HPDE6-E6E7 (cell line): ENCODE results near the gene NXPH3.
A peak's percentile ranks its signal among the peaks of the same experiment; 100 is the strongest.
"Not testable (repeated sequence)": the region's sequence is repeated elsewhere in the genome, so short reads cannot be mapped to it uniquely, and the experiment has no call there.

ENCODE experiments used
- DNase-seq: peaks from one replicate; pipeline ENCODE4 v3.0.0; 2011; ENCODE audit warnings: missing footprints; ENCODE audit errors: extremely low spot score

Gene NXPH3

DNA sequence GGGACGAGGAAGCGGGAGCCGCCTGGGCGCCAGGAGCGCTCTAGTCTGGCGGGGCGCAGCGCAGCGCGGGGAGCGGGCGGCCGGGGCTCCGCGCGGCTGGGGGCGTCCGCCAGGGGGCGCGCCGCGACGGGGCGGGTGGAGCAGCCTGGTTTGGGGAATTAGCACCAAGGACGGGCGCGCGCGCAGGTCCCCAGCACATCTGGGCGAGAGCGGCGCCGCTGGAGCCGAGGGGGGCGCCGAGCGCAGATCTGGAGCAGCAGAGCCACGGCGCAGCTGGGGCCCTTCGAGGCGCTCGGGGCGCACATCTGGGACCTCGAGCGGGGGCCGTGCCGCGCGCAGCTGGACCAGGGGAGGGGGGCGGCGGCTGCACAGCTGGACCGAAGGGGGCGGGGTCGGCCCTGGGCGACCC is at the start of gene NXPH3:
Gene NXPH3 (plus strand): TSS at position 193 of the 409 bp plus-strand sequence. CDS start 349 bp downstream, outside the sequence.
- no peak for DNase-seq

DNA sequence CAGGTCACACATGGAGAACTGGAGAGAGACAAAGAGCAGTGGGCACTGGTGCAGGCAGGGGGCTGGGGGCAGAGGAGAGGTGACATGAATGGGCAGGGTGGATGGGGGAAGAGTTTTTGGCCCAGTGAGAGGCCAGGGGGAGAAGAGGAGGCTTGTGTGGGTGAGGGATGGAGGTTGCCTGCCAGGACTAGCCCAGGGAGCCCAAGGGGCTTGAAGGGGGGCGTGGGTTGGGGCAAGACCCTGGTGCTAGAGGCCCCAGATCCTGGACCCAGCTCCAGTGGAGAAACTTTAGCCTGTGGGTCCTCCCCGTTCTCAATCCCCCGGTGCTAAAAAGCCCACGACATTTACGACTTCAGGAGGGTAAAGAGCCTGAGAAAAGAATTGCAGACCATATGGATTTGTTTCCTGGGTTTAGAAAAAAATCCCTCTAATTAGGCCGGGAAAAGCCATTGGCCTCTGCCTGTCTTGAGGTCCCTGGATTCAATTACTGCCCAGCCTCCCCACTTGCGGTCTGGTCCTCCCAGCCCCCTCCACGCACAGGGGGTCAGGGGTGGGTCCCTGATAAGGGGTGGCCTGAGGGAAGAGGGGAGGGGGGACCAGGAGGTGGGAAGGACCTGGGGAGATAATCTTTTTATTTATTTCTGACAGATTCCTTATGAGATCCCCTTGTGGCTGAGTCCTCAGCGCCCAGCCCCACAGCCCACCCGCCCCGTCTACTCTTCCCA is 47.6 kb upstream of the NXPH3 start:
- no peak for DNase-seq

DNA sequence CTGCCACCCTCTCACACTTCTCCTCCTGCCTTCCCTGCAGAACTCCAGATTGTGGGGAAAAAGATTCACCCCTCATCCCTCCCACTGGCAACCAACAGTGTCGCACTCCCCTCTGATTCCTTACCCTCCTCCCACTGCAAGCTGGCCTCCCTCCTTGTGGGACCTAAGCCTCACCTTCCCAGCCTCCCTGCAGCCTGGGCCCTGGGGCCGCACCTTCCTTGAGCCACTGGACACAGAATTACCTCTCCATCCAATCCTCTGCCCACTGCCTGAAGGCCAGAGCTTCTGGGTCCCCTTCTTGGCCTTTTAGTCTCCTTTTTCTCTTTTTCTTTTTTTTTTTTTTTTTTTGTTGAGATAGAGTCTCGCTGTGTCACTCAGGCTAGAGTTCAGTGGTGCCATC is 46.7 kb upstream of the NXPH3 start:
- DNase-seq = no peak

DNA sequence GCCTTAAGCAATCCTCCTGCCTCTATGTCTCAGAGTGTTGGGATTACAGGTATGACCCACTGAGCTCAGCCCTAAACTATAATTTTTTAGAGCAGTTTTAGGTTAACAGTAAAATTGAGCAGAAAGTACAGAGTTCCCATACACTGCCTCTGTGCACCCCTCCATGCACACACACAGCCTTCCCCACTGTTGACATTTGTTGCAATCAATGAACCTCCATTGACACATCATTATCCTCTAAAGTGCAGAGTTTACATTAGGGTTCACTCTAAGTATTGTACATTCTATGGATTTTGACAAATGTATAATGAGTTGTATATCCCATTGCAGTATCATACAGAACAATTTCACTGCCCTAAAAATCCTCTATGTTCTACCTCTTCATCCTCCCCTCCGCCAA is 45.6 kb upstream of the NXPH3 start:
- DNase-seq = no peak

DNA sequence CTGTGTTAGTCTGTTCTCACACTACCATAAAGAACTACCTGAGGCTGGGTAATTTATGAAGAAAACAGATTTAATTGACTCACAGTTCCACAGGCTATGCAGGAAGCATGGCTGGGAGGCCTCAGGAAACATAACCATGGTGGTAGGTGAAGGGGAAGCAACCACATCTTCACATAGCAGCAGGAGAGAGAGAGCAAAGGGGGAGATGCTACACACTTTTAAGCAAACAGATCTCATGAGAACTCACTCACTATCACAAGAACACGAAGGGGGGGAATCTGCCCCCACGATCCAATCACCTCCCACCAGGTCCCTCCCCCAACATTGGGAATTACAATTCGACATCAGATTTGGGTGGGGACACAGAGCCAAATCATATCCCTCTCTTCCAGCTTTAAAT is 31.8 kb upstream of the NXPH3 start:
- DNase-seq = no peak

DNA sequence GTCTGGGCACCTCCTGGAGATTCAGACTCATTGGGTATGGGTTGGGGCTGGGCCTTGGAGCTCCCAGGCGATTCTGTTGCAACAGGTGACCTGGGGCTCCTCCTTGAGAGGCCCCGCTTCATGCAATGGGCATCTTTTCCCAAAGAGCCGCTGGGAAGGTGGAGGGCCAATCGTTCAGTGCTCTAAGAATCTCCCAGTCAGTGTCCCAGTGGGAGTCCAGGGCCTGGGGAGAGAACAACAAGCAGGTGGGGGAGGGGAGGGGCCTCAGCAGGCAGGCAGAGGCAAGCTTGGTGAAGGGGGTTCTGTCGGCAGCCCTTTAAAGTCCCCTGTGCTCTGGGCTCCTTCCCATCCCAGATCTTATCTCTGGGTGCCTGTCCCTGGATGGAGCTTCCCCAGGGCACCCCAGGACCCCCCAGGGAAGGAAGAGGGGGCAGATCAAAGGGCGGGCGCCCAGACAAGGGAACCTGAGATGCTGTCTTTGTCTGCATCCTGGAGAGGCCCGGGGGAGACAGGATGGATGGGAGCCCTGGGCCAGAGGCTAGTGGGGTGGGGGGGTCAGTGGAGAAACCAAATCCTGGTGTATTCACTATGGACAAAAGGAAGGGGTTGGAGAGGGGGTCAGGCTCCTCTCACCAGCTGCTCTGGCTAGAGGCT is 30.5 kb upstream of the NXPH3 start:
- no peak for DNase-seq

DNA sequence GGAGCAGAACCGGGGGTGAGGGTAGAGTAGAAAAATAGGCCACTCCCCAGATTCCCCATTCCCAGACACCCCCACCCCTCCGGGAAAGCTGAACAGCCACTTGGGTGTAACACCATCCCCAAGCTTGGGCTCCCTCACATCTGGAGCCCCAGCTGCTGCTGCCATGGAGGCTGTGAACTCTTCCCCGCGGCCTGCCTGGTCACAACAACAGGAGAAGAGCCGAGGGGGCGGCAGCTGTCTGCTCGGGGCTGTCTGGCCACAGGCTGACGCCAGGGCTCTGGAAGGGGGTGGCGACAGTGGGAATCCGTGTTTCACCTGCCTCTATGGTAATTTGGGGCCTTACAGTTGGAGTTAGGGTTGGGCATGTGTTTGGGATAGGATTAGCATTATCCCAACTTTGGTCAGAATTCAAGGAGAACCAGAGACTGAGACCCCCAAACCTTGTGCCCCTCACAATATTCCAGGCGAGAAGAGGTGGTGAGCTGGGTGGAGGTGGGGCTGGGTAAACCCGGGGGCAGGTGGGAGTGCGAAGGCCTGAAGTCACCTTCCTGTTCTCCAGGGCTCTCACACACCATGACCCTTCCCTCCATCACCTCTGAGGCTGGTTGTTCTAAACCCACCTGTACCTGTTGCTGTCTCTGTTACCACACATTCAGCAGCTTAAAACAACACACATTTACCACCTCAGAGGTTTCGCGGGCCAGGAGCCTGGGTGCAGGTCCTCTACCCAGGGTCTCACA is 29.7 kb upstream of the NXPH3 start:
- DNase-seq = peak; percentile 0

DNA sequence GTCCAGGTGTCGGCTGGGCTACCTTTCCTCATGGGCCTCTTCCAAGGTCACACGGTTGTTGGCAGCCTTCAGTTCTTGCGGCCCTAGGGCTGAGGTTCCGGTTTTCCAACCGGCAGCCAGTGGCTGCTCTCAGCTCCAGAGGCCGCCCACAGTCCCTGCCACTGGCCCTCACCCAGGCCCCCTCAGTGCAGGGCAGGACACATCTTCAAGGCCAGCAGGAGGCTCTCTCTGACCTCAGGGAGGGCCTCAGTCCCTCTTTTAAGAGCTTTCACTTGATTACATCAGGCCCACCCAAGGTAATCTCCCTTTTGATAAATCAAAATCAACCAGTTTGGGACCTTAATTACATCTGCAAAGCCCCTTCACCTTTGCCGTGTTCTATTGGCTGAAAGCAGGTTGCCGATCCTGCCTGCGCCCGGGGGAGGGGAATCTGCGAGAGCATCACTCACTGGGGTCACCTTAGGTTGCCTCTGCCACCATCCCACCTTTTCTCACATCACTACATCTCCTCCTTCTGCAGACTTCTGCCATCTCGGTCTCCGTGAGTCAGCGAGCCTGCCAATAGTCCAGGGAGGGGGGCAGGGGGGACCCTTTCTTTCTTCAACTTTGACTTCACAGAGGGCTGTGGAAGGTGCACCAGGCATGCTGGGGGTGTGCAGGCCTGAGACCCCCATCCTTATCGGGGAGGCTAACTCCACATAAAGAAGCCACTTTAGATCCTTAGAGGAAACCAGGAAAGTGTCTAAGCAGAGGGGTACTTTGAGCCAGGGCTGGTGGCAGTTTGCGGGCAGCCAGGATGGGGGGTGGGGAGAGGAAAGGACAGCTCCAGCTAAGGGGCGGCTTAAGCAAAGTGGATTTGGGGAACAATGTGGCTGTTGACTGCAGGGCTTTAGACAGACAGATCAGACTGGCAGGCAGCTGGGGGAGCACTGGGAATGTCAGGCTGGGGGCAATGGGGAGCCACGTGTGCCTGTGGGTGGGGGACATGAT is 28.8 kb upstream of the NXPH3 start:
- no peak for DNase-seq

DNA sequence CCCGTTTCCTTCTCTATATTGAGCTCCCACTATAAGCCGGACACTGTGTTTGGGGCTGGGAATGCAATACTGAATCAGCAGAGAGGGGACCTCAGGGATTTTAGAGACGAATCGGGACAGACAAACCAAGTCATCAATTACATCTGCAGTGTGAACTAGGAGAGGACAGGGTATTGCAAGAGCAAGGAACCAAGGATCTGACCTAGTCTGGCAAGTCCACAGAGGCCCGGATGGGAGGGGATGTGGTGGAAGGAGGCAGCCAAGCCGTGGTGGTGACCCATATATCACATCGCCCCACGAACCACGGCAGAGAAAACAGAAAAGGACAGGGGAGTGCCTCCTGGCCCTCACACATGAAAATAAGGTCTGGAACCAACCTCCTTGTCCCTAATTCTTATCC is 28.1 kb upstream of the NXPH3 start:
- no peak for DNase-seq

DNA sequence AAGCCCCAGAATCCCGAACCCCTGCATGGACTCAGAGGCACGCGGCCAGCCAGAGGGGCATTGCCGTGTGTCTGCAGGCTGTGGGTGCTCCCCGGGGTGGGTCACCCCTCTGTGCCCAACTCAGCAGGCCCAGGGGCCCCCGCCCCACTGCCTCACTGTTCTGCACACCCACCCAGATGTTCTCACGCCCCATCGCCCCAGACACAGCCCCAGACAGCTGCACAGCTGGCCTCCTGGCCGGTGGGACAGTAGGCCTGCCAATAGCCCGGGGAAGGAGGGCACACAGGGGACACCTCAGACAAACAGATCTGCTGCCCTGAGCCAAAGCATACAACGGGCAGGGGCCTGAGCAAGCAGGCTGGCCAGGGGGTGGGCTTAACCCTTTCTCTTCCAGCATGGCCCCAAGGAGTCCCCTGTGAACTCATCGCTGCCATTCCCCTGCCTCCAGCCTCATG is 27.6 kb upstream of the NXPH3 start:
- DNase-seq = no peak

DNA sequence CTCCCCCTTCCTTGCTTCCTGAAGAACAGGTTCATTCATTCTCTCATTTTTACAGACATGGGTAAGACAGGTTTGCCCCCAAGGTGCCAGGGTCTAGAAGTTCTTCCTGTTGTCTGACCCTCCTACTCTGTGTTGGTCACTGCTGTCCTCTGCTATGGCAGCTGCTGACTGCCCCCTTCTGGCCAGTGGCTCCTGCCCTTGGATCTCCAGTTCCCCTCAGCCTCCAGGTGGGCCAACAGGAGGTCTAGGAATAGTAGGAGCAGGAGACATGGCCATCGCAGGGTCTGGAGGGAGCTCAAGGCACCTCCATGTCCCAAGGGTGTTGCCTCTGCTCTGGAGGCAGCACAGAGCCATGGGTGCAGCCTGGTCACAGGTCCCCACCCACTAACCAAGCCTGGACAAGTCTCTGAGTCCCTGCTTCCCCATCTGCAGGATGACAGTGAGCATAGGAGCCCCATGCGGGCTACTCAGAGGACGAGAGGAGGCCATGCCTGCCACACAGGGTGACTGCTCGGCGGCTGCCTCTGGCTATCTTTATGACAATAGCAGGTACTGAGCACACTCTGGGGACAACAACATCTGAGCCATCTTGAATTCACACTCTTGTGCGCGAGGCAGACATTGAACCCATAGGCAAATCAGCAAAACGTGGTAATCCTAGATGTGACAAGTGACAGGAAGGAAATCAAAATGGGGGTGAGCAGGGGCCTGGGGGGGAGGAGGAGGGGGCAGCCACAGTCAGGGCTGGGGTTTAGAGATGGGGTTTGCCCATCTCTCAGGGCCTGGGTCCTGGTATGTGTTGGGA is 27.0 kb upstream of the NXPH3 start:
- no peak for DNase-seq

DNA sequence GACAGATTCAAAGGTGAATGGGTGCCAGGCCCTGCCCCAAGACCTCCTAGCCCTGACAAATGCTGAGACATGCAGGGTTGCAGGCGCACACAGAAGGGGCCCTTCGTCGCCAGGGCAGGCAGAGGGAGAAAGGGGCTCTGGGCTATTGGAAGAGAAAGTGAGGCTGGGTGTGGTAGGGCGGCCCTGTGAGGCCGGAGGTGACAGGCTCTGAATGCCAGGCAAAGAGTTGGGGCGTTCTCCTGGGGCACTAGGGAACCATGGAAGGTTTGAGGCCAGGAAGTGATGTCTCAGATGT is 26.4 kb upstream of the NXPH3 start:
- no peak for DNase-seq

DNA sequence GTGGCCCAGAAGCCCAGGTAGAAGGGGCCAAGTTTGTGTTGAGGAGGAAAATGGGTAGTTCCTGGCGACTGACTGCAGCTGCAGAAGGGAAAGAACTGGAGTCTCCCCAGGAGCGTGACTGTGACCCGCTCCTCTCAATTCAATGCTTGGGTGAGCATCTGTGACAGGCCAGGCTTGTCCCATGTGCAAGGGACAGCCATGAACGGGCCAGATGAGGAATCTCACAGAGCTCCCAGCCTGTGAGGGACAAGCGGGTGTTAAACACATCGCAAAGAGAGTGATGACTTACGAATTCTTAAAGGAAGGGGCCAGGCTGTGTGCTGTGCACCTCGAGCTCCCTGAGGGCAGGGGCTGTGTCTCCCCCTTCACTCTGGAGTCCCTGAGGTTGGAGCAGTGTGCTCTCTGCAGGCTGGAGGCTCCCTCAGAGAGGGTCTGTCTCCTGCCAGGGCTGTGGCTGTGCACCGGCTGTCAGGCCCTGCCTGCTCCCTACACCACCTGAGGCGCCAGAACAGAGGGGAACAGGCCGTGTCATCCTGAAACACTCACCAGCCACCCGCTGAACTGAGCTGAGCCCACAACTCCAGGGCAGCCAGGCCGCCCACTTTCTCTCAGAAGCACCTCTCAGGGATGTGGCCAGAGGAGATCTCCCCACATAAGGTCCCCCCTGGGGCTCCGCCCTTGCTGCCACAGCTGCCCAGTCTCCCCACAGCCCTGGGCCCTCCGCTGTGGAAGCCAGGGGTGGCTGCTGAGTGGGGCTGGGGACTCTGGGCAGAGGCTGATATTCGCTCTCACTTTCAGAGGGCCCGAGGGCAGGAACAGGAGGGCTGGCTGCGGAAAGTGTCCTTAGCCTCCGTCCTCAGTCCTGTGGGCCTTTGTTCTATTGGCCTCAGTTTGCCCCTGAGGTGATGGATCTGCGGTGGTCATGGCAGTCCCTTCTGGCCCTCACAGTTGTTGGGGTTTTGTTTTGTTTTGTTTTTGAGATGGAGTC is 25.7 kb upstream of the NXPH3 start:
- DNase-seq = no peak

DNA sequence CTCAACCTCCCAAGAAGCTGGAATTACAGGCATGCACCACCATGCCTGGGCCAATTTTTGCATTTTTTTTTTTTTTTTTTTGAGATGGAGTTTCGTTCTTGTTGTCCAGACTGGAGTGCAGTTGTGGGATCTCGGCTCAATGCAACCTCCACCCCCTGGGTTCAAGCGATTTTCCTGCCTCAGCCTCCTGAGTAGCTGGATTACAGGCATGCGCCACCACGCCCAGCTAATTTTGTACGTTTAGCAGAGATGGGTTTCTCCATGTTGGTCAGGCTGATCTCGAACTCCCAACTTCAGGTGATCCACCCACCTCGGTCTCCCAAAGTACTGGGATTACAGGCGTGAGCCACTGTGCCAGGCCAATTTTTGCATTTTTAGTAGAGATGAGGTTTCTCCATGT is 24.9 kb upstream of the NXPH3 start:
- not testable (repeated sequence) for DNase-seq

DNA sequence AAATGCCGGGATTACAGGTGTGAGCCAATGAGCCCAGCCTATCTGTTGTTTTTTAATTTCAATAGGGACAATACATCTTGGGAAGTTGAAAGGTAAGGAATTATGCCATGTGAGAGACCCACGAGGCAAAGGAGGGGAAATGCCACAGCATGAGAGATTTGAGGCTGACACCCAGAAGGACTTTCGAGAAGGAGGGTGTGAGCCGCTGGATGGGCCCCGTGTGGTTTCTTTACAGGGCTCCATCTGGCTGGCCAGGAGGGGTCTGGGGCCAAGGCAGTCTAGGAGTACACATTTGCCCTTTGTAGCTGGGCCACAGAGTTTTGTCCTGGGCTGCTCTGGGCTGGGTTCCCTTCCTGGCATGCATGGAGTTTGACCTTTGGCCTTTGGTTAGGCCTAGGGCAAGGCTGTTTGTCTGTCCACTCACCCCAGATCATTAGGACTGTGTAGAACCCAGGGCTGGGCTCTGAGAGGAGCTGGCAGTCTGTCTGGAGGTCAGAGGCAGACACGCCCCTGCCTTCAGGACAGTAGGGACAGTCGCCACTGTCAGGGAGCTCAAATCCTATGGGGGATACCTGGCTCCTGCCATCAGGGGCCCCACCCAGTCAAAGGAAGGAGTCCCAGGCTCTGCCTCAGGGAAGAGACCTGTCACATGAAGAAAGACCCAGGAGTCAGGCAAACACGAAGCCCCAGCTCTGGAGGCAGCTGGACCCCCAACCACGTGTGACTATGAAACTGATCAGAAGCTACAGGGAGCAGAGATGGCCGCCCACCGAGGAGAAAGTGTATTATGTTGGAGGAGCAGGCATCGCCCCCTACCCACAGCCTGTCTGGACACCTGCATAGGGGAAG is 24.2 kb upstream of the NXPH3 start:
- no peak for DNase-seq

DNA sequence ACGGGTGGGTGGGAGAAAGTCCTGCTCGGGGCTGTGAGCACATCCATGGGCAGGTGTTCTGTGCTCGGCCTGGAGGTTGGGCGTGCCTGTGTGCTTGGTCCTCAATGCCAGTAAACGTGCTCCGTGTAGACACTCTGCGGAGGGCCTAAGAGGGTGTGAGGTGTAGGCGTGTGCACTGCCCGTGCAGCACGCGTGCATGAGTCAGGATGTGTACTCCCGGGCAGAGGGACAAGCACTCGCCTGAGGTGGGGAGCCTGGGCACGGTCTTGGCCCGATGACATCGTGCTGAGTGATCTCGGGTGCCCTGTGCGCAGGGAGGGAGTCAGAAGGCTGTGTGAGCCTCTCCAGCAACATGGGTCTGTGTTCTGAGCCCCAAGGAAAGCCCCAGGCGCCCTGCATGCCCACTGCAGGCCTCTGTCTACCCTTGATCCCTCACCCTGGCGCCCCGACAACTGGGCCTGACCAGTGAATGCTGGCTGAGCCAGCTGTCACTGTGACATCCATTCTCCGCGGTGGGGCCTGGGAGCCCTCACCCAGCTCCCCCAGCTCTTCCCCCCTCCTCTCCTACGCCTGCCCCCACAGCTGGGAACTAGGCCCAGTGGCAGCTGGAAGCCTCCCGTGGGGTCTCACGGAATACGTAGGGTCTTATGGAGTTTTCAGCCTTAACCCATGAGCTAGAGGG is 23.5 kb upstream of the NXPH3 start:
- DNase-seq = no peak

DNA sequence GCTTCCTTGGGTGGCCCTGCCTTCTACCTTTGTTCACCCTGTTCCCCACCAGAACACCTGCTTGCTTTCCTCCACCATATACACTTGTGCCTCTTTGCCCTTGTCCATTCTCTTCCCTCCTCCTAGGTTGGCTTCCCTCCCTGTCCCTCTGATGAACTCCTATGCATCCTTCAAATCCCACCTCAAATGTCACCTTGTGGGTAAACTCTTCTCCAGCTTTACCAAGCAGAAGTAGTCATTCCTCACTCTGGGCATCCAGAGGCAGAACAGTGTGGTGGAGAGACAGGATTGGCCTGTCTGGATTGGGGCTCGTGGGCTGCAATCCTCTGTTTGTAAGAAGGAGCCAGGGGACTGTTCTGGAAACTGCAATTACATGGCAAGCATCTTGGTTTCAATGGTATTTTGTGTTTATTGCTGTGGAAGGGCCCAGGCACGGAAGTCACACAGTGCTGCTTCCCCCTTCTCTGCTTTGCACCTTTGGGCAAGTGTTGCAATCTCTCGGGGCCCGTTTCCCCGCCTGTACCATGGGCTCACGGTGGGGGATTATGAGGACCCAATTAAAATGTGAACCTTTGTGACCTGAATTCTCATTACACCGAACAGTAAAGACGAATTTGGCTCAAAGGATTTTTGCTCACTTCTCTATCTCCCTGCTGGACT is 21.9 kb upstream of the NXPH3 start:
- DNase-seq = no peak
